B cell (primary cell): ENCODE results near the gene DLG2.

Experiments used
- EZH2 ChIP-seq: IDR thresholded peaks from 2 replicates; pipeline ENCODE4 v1.6.1; 2012; ENCODE audit warnings: borderline replicate concordance, low read depth, mild to moderate bottlenecking, moderate library complexity, low read length; ENCODE audit not compliant: insufficient read depth, poor library complexity, severe bottlenecking
- TF ChIP-seq, protein P1 (sequence below): fragments of 200-600 bp; IDR thresholded peaks from one replicate; pipeline ENCODE4 v1.8.0; 2022; ENCODE audit warnings: antibody characterized with exemption, mild to moderate bottlenecking

DNA sequence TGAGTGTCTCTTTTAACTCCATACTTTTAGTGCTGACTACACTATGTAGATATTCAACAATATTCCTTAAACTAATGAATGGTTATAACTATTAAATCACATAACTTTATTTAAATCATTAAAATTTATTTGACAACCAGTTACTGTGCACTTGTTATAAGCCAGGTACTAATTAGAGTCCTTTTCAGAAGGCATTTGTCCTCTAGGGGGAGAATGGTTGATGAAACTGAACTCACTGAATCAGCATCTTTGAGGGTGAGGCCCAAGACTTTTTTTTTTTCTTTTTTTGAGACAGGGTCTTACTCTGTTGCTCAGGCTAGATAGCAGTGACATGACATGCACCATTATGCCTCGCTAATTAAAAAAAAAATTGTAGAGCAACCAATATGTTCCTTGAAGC, 1825.3 kb downstream of the DLG2 start:
- TF ChIP-seq, protein P1, sequence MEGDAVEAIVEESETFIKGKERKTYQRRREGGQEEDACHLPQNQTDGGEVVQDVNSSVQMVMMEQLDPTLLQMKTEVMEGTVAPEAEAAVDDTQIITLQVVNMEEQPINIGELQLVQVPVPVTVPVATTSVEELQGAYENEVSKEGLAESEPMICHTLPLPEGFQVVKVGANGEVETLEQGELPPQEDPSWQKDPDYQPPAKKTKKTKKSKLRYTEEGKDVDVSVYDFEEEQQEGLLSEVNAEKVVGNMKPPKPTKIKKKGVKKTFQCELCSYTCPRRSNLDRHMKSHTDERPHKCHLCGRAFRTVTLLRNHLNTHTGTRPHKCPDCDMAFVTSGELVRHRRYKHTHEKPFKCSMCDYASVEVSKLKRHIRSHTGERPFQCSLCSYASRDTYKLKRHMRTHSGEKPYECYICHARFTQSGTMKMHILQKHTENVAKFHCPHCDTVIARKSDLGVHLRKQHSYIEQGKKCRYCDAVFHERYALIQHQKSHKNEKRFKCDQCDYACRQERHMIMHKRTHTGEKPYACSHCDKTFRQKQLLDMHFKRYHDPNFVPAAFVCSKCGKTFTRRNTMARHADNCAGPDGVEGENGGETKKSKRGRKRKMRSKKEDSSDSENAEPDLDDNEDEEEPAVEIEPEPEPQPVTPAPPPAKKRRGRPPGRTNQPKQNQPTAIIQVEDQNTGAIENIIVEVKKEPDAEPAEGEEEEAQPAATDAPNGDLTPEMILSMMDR: no peak
- TF ChIP-seq EZH2: no peak
